DND-41 (cell line): ENCODE measurements around the gene ITSN1.

Source experiments
- ATAC-seq: fragments of 200-7000 bp; cut with Tn5 transposase; 3 replicates; pipeline ENCODE4 v1.9.1; 2021; ENCODE audit warnings: low read depth; ENCODE audit not compliant: insufficient read depth
- DNase-seq: peaks from one replicate; pipeline ENCODE4 v3.0.0-alpha.2; 2020
- H2AFZ ChIP-seq: 2 replicates; pipeline ENCODE4 v1.6.0; 2012; ENCODE audit warnings: low read depth, low read length
- H3K27ac ChIP-seq: 2 replicates; pipeline ENCODE4 v1.5.1; 2012; ENCODE audit warnings: low read length, inconsistent platforms
- H3K27me3 ChIP-seq: fragments of 200-600 bp; sonication (generic); 2 replicates; pipeline ENCODE4 v1.6.0; 2012; ENCODE audit warnings: low read length, mild to moderate bottlenecking, inconsistent platforms; ENCODE audit not compliant: insufficient read depth, poor library complexity
- H3K36me3 ChIP-seq: 2 replicates; pipeline ENCODE4 v1.5.1; 2012; ENCODE audit warnings: low read length, inconsistent platforms; ENCODE audit not compliant: insufficient read depth
- H3K4me1 ChIP-seq: 2 replicates; pipeline ENCODE4 v1.5.1; 2012; ENCODE audit warnings: mild to moderate bottlenecking, low read length; ENCODE audit not compliant: insufficient read depth
- H3K4me2 ChIP-seq: 2 replicates; pipeline ENCODE4 v1.6.0; 2012; ENCODE audit warnings: mild to moderate bottlenecking, moderate library complexity, low read length, inconsistent platforms; ENCODE audit not compliant: insufficient read depth
- H3K4me3 ChIP-seq, 2 experiments: fragments of 200-600 bp in 1 of 2; shearing (Covaris generic) in 1 of 2; 2 replicates each; pipeline ENCODE4 v1.5.1; 2012 to 2016; ENCODE audit warnings: inconsistent platforms in 2 of 2, low read length in 2 of 2, mild to moderate bottlenecking in 2 of 2, low read depth in 1 of 2, moderate library complexity in 1 of 2
- H3K79me2 ChIP-seq: 2 replicates; pipeline ENCODE4 v1.6.0; 2012; ENCODE audit warnings: low read length, inconsistent platforms; ENCODE audit not compliant: insufficient read depth
- H3K9ac ChIP-seq: 2 replicates; pipeline ENCODE4 v1.6.0; 2012; ENCODE audit warnings: low read depth, mild to moderate bottlenecking, inconsistent platforms, low read length, moderate library complexity
- H3K9me3 ChIP-seq: 2 replicates; pipeline ENCODE4 v1.5.1; 2012; ENCODE audit warnings: low read length, moderate library complexity, mild to moderate bottlenecking, inconsistent platforms; ENCODE audit not compliant: insufficient read depth, severe bottlenecking
- H4K20me1 ChIP-seq: 2 replicates; pipeline ENCODE4 v1.6.0; 2012; ENCODE audit warnings: low read length; ENCODE audit not compliant: insufficient read depth
- EZH2 ChIP-seq: IDR thresholded peaks from 3 replicates; pipeline ENCODE4 v1.6.1; 2012; ENCODE audit warnings: borderline replicate concordance, low read depth, mild to moderate bottlenecking, moderate library complexity, low read length, inconsistent platforms; ENCODE audit not compliant: severe bottlenecking
- TF ChIP-seq, protein P1 (sequence below): IDR thresholded peaks from 2 replicates; pipeline ENCODE4 v1.5.1; 2012; ENCODE audit warnings: borderline replicate concordance, low read length, moderate library complexity, mild to moderate bottlenecking; ENCODE audit not compliant: poor library complexity, severe bottlenecking; ENCODE audit errors: extremely low read depth

Gene ITSN1

DNA sequence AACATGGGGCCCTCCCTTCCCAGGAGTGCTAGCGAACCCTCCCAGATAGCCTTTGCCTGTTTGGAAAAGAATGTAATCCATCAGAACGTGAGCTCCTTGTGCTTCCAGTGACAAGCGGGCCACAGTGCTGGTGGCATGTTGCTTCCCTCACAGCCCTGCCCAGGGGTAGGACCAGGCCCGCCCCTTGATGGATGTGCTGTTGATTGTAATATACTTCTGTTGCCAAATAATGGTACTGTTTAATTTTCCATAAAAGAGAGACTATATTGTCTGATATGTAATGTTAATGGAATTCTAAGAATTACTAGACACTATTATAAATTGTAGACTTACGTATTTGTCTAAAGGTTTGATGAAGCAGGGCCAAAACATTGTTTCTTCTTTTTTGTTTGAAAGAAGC lies 256.9 kb downstream of the ITSN1 start:
- Histone ChIP-seq H3K4me2 (no peak overlapping the region), H3K4me1 (peaks cover 14% of the 10 kb centered on the region), H3K36me3 (peaks cover 29% of the 10 kb centered on the region), H3K9ac (no peak overlapping the region), H3K27ac (no peak overlapping the region), H3K79me2 (no peaks in the 10 kb centered on the region), H3K27me3 (no peaks in the 10 kb centered on the region), H3K4me3 (no peak overlapping the region), H4K20me1 (no peaks in the 10 kb centered on the region), H2AFZ (no peak overlapping the region), H3K9me3 (no peaks in the 10 kb centered on the region)
- no peak for DNase-seq
- ATAC-seq, result no peak
- TF ChIP-seq, protein P1, sequence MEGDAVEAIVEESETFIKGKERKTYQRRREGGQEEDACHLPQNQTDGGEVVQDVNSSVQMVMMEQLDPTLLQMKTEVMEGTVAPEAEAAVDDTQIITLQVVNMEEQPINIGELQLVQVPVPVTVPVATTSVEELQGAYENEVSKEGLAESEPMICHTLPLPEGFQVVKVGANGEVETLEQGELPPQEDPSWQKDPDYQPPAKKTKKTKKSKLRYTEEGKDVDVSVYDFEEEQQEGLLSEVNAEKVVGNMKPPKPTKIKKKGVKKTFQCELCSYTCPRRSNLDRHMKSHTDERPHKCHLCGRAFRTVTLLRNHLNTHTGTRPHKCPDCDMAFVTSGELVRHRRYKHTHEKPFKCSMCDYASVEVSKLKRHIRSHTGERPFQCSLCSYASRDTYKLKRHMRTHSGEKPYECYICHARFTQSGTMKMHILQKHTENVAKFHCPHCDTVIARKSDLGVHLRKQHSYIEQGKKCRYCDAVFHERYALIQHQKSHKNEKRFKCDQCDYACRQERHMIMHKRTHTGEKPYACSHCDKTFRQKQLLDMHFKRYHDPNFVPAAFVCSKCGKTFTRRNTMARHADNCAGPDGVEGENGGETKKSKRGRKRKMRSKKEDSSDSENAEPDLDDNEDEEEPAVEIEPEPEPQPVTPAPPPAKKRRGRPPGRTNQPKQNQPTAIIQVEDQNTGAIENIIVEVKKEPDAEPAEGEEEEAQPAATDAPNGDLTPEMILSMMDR, result no peak
- TF ChIP-seq EZH2, result no peak

- Histone ChIP-seq H4K20me1 (no peaks in the 10 kb centered on the region), H3K27me3 (no peaks in the 10 kb centered on the region), H3K79me2 (no peaks in the 10 kb centered on the region), H3K27ac (no peak overlapping the region), H3K4me1 (no peaks in the 10 kb centered on the region), H3K36me3 (peaks cover 51% of the 10 kb centered on the region), H3K4me2 (no peak overlapping the region), H2AFZ (no peak overlapping the region), H3K9me3 (no peaks in the 10 kb centered on the region), H3K4me3 (no peak overlapping the region), H3K9ac (no peak overlapping the region)
- TF ChIP-seq, protein P1, result peak; percentile 70
- no peak for TF ChIP-seq EZH2
- DNase-seq, result peak; percentile 40
- ATAC-seq, result peak; percentile 78
Observed at GRCh38 chr21:33901412-33902288, 259.3 kb downstream of the ITSN1 start.

- Histone ChIP-seq H3K79me2 (no peaks in the 10 kb centered on the region), H4K20me1 (no peaks in the 10 kb centered on the region), H3K36me3 (peaks cover 58% of the 10 kb centered on the region), H3K4me2 (no peak overlapping the region), H3K4me3 (no peak overlapping the region), H3K27ac (no peak overlapping the region), H3K4me1 (no peaks in the 10 kb centered on the region), H3K9ac (no peak overlapping the region), H3K9me3 (no peaks in the 10 kb centered on the region), H2AFZ (no peak overlapping the region), H3K27me3 (no peaks in the 10 kb centered on the region)
- TF ChIP-seq, protein P1, result no peak
- TF ChIP-seq EZH2, result no peak
- ATAC-seq (no peak), DNase-seq (no peak)
Observed at GRCh38 chr21:33902349-33902748, 260.0 kb downstream of the ITSN1 start.
